HuH-7 (cell line): ENCODE data around the gene C8B.

ENCODE experiments used
- DNase-seq: peaks from one replicate; pipeline ENCODE4 v3.0.0; 2011; ENCODE audit warnings: low spot score

The C8B gene

GRCh38 chr1:56929492-56929891 lies 36.3 kb downstream of the C8B start:
- no peak for DNase-seq

- DNase-seq = no peak
Measured at GRCh38 chr1:56927986-56928385, 37.8 kb downstream of the C8B start.

GRCh38 chr1:56927171-56927570 lies 38.6 kb downstream of the C8B start:
- DNase-seq = no peak

- no peak for DNase-seq
Measured at GRCh38 chr1:56925193-56925592, 40.6 kb downstream of the C8B start.

- DNase-seq = no peak
Measured at GRCh38 chr1:56924116-56924515, 41.7 kb downstream of the C8B start.

- DNase-seq = no peak
Measured at GRCh38 chr1:56923201-56923600, 42.6 kb downstream of the C8B start.

GRCh38 chr1:56922507-56922906 lies 43.3 kb downstream of the C8B start:
- DNase-seq = no peak

- DNase-seq = no peak
Measured at GRCh38 chr1:56922070-56922469, 43.7 kb downstream of the C8B start.

GRCh38 chr1:56921479-56921878 lies 44.3 kb downstream of the C8B start:
- DNase-seq = no peak

GRCh38 chr1:56920591-56921001 lies 45.2 kb downstream of the C8B start:
- DNase-seq = no peak

GRCh38 chr1:56917356-56917755 lies 48.5 kb downstream of the C8B start:
- DNase-seq = no peak

GRCh38 chr1:56916630-56917029 lies 49.2 kb downstream of the C8B start:
- no peak for DNase-seq

- peak; percentile 46 for DNase-seq
Measured at GRCh38 chr1:56915960-56916359, 49.9 kb downstream of the C8B start.

GRCh38 chr1:56912325-56912724 lies 53.5 kb downstream of the C8B start:
- DNase-seq = no peak

- DNase-seq = peak; percentile 26
Measured at GRCh38 chr1:56911098-56911938, 54.5 kb downstream of the C8B start.

GRCh38 chr1:56910441-56910985 lies 55.3 kb downstream of the C8B start:
- peak; percentile 73 for DNase-seq

- peak; percentile 40 for DNase-seq
Measured at GRCh38 chr1:56908619-56909221, 57.1 kb downstream of the C8B start.

- DNase-seq = no peak
Measured at GRCh38 chr1:56905667-56906066, 60.1 kb downstream of the C8B start.

GRCh38 chr1:56904663-56905397 lies 61.0 kb downstream of the C8B start:
- DNase-seq = no peak

- no peak for DNase-seq
Measured at GRCh38 chr1:56903778-56904177, 62.0 kb downstream of the C8B start.

- no peak for DNase-seq
Measured at GRCh38 chr1:56901716-56902115, 64.1 kb downstream of the C8B start.

- DNase-seq = no peak
Measured at GRCh38 chr1:56898879-56899278, 66.9 kb downstream of the C8B start.

GRCh38 chr1:56898005-56898373 lies 67.8 kb downstream of the C8B start:
- DNase-seq = no peak
